ENCODE data around the gene PBX3.

The PBX3 gene

DNA sequence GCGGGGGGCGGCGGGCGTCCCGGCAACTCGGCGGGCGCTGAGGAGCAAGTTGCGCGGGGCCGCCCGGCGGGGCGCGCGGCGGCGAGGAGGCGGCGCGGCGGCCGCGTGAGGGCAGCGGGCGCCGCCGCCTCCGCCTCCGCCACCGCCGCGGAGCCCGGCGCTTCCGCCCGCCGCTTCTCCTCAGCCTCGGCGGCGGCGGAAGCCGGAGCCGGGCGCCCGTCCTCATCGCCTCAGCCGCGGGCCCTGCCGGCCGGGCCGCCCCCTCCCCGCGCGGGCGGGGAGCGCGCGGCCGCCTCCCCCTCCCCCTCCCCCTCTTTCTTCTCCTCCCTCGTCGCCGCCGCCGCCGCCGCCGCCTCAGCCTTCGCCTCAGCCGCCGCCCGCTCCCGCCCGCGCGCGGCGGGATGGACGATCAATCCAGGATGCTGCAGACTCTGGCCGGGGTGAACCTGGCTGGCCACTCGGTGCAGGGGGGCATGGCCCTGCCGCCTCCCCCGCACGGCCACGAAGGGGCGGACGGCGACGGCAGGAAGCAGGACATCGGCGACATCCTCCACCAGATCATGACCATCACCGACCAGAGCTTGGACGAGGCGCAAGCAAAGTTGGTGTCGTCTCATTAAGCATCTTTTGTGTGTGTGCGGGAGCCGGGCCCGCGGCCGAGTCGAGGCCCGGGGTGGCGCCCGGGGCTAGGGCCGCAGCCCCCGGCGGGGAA lies at the start of gene PBX3:
PBX3 (plus strand) TSS at position 321 of the 712 bp plus-strand sequence.
- no peak for DNase-seq

- DNase-seq = no peak
These were observed 47.3 kb upstream of the PBX3 start for GRCh38 chr9:125699870-125700269.

GRCh38 chr9:125700791-125701190 lies 46.4 kb upstream of the PBX3 start:
- no peak for DNase-seq

- DNase-seq = no peak
These were observed 45.8 kb upstream of the PBX3 start for GRCh38 chr9:125701351-125701750.

GRCh38 chr9:125703662-125704061 lies 43.5 kb upstream of the PBX3 start:
- no peak for DNase-seq

DNA sequence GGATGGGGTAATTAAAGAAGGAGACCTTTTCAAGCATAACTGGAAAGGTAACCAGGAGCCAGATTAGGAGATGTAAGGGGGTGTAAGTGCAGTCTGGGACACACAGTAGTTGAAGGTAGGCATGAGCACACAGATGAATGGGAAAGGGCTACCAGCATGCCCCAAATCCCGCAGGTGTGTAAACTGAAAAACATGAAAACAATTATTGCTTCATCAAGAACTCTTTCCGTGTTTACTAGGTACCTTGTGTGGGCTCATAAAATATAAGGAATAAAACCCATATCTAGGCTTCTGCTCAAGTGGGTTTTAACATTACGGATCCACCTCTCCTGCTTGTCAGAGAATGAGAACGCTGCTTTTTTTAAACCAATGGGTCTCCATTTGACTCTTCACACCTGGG lies 41.3 kb upstream of the PBX3 start:
- DNase-seq = no peak

GRCh38 chr9:125706651-125707471 lies 40.3 kb upstream of the PBX3 start, which contains the start of gene MAPKAP1:
Gene MAPKAP1, minus strand, starts transcription at chr9:125707208. Its CDS starts 34,634 bp downstream, at chr9:125672574.
- DNase-seq = peak; percentile 41

- no peak for DNase-seq
These were observed 39.7 kb upstream of the PBX3 start for GRCh38 chr9:125707472-125707804.

GRCh38 chr9:125726456-125727132 lies 20.6 kb upstream of the PBX3 start:
- no peak for DNase-seq

GRCh38 chr9:125730168-125730567 lies 17.0 kb upstream of the PBX3 start:
- DNase-seq = no peak

DNA sequence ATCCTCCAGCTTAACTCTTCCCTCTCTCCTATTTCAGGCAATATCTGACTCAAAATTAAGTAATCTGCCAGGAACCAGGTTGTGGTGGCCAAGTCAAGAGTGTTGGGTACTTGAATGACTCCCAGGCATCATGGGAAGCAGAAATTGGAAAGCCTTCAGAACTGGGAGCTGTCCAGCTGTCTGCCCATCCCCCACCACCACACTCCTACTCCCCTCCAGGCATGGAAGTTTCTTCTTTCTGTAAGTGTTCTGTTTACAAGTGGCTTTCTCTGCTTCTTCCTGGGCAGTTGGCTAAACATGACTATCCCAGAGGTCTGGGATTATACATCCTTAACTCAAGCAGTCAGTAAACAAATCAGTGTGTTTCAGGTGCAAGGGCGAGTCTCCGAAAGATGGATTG lies 14.6 kb upstream of the PBX3 start:
- no peak for DNase-seq

- DNase-seq = no peak
These were observed 7.7 kb upstream of the PBX3 start for GRCh38 chr9:125739436-125739835.

GRCh38 chr9:125742657-125743056 lies 4.5 kb upstream of the PBX3 start:
- DNase-seq = no peak

DNA sequence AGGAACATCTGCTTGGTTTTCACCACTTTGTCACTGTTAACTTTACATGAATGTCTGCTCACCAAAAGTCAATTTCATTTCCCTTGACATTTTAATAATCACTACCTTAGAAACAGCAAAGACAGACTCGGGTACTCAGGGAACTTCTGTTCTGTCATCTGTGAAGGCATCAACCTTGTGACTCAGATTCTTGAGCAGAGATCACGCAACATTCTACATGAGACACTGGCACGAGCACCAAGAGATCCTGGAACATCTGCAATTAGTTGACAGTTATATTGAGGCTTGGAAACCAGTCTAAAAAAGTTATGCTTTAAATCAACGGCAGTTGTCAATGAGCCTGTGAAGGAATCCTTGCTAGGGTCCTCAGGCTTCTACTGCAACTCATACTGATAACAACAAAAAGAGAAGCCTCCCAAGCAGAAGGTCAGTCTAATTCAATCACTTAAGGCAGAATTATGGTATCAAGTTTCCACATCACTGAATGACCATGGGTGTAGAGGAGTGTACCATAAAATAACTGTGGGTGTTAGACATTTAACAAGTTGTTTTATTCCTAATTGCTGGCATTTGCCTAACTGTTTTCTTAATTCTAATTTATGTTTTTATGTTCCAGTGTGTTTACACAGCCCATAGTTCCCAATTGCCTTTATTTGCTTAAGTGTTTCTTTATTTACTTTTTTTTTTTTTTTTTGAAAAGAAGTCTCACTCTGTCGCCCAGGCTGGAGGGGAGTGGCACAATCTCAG lies 3.3 kb upstream of the PBX3 start:
- no peak for DNase-seq

DNA sequence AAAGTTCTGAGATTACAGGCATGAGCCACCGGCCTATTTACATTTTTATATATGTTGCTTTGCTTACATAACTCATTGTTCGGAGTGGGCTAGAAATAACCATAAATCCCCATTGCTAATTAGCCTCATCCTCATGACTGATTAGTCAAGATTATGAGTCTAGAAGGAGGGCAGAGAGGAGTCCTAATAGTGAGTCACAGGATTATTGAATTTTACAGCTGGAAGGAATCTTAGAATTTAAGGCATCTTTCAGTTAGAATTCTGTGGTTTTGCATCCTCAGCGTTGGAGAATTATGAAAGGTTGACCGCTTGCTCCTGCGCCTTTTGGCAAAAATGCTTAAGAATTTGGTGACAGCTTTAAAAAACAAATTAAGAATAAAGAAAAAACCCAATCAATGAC lies 2.6 kb upstream of the PBX3 start:
- no peak for DNase-seq

DNA sequence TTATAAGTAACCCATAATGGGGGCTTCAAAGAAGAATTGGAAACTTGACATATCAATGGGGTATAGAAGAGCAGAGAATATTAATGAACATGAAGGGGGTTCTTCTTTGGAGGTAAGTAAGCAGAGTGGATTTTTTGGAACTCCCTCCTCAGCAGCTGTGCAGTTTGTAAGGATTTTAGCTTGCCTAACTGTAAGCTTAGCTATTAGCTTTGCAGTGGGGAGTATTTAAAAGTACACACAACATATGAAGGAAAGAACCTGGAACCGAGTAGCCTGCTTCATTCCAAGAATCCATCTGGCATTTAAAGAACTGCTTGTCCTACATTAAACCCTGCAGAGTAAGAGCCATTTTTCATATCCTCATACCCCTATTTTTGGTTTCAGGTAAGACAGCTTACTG lies 2.2 kb upstream of the PBX3 start:
- no peak for DNase-seq

DNA sequence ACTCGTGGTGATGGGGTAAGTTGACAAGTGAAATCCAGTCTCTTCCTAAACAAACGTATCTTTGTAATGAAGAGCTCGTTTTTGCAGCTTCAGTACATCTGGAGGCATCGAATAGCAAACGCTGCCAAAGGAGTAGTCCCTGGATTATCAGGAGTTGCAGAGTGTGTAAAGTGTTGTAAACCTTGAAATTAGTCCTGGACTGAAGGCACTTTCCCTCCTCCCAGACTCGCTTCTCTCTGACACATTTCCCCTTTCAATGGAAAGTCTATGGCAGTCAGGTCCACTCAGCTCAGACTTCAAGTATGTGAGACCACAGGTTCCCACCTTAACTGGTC lies 1.5 kb upstream of the PBX3 start:
- DNase-seq = no peak

- peak; percentile 58 for DNase-seq
These were observed 978 bp upstream of the PBX3 start for GRCh38 chr9:125746017-125746773.

- DNase-seq = no peak
These were observed 460 bp upstream of the PBX3 start for GRCh38 chr9:125746774-125747052.

- DNase-seq = no peak
These were observed 732 bp downstream of the PBX3 start for GRCh38 chr9:125747765-125748445.

GRCh38 chr9:125748446-125749099 lies 1.4 kb downstream of the PBX3 start:
- DNase-seq = no peak
